ENCODE measurements around the gene SLC25A17.
"Not testable (repeated sequence)": the region's sequence is repeated elsewhere in the genome, so short reads cannot be mapped to it uniquely, and the experiment has no call there.

SLC25A17 gene

GRCh38 chr22:40818747-40819598, at the start of gene SLC25A17:
Gene SLC25A17 (minus strand): TSS chr22:40819346. CDS start chr22:40819248, 98 bp downstream.
- intact Hi-C loops (cut with DNase I; ENCODE audit: low total_unique reads) = loop anchor here (5.0 kb wide), 1 partner anchor 152 kb away; no protein-coding TSS in a partner anchor
- no peaks in the 10 kb centered on the region for H3K27me3 ChIP-seq
- peaks cover 0 to 29% (median 16%) of the 10 kb centered on the region in 4 donors for H3K4me1 ChIP-seq
- peaks cover 4 to 12% (median 6%) of the 10 kb centered on the region in 3 donors for H3K36me3 ChIP-seq
- DNase-seq = peak; percentile 87 to 93
- H3K27ac ChIP-seq = peak within 1 kb of the TSS; percentile 70 to 88
- H3K4me3 ChIP-seq = peak within 1 kb of the TSS; percentile 69 to 93
- peak; percentile 36 to 45 for TF ChIP-seq CTCF (IDR thresholded peaks at IDR 0.05)
- H3K9me3 ChIP-seq = no peaks in the 10 kb centered on the region

GRCh38 chr22:40868379-40868778, 49.2 kb upstream of the SLC25A17 start:
- H3K4me1 ChIP-seq; H3K27ac ChIP-seq; H3K27me3 ChIP-seq; intact Hi-C loops (cut with DNase I; ENCODE audit: low total_unique reads); H3K9me3 ChIP-seq; DNase-seq; H3K4me3 ChIP-seq: not testable (repeated sequence)
- peaks cover 11 to 40% (median 13%) of the 10 kb centered on the region in 3 donors for H3K36me3 ChIP-seq

- H3K27me3 ChIP-seq = no peaks in the 10 kb centered on the region
- intact Hi-C loops (cut with DNase I; ENCODE audit: low total_unique reads) = no loop called here
- no peak overlapping the region for H3K27ac ChIP-seq
- H3K4me3 ChIP-seq = no peak overlapping the region
- TF ChIP-seq CTCF (IDR thresholded peaks at IDR 0.05) = no peak
- H3K9me3 ChIP-seq = no peaks in the 10 kb centered on the region
- peaks cover 11 to 34% (median 13%) of the 10 kb centered on the region in 3 donors for H3K36me3 ChIP-seq
- no peak for DNase-seq
- H3K4me1 ChIP-seq = no peaks in the 10 kb centered on the region
Observed at GRCh38 chr22:40867109-40867508, 48.0 kb upstream of the SLC25A17 start.

GRCh38 chr22:40862537-40862936, 43.4 kb upstream of the SLC25A17 start:
- peaks cover 0 to 14% (median 8%) of the 10 kb centered on the region in 4 donors for H3K4me1 ChIP-seq
- intact Hi-C loops (cut with DNase I; ENCODE audit: low total_unique reads) = no loop called here
- no peaks in the 10 kb centered on the region for H3K9me3 ChIP-seq
- peaks cover 0 to 11% (median 0%) of the 10 kb centered on the region in 3 donors for H3K36me3 ChIP-seq
- no peak overlapping the region for H3K4me3 ChIP-seq
- H3K27ac ChIP-seq = no peak overlapping the region
- no peaks in the 10 kb centered on the region for H3K27me3 ChIP-seq
- DNase-seq = no peak
- no peak for TF ChIP-seq CTCF (IDR thresholded peaks at IDR 0.05)

GRCh38 chr22:40862013-40862412, 42.9 kb upstream of the SLC25A17 start, which contains the start of gene DNAJB7:
Gene DNAJB7 (minus strand): TSS chr22:40862113. CDS start chr22:40861994, 119 bp downstream.
- H3K4me3 ChIP-seq = no peak within 1 kb of the TSS
- no peaks in the 10 kb centered on the region for H3K27me3 ChIP-seq
- no peak within 1 kb of the TSS for H3K27ac ChIP-seq
- H3K36me3 ChIP-seq = peaks cover 0 to 11% (median 0%) of the 10 kb centered on the region in 3 donors
- intact Hi-C loops (cut with DNase I; ENCODE audit: low total_unique reads) = no loop called here
- no peaks in the 10 kb centered on the region for H3K9me3 ChIP-seq
- H3K4me1 ChIP-seq = peaks cover 0 to 16% (median 10%) of the 10 kb centered on the region in 4 donors
- DNase-seq = no peak
- no peak for TF ChIP-seq CTCF (IDR thresholded peaks at IDR 0.05)

- TF ChIP-seq CTCF (IDR thresholded peaks at IDR 0.05) = no peak
Observed at GRCh38 chr22:40857309-40857855, 38.2 kb upstream of the SLC25A17 start.

More at GRCh38 chr22:40857309-40857855, 38.2 kb upstream of the SLC25A17 start:
- peaks cover 0 to 11% (median 0%) of the 10 kb centered on the region in 3 donors for H3K36me3 ChIP-seq
- H3K27me3 ChIP-seq = no peaks in the 10 kb centered on the region
- intact Hi-C loops (cut with DNase I; ENCODE audit: low total_unique reads) = no loop called here
- no peak for DNase-seq
- peak overlapping the region; percentile 85 to 95 for H3K4me3 ChIP-seq
- H3K9me3 ChIP-seq = no peaks in the 10 kb centered on the region
- H3K4me1 ChIP-seq = peaks cover 0 to 45% (median 32%) of the 10 kb centered on the region in 4 donors
- H3K27ac ChIP-seq = peak overlapping the region; percentile 95 to 98
